ENCODE measurements around the gene CEBPZOS. TPM values are rescaled to one million over a fixed set of nuclear protein-coding genes. Genes with fewer than 3 reads are reported as not detected.
"Not testable (repeated sequence)": the region's sequence is repeated elsewhere in the genome, so short reads cannot be mapped to it uniquely, and the experiment has no call there.

The CEBPZOS gene
- total RNA-seq, 4 donors from 2014 or later, result 16.3 to 33.6 (median 20.1) TPM

DNA sequence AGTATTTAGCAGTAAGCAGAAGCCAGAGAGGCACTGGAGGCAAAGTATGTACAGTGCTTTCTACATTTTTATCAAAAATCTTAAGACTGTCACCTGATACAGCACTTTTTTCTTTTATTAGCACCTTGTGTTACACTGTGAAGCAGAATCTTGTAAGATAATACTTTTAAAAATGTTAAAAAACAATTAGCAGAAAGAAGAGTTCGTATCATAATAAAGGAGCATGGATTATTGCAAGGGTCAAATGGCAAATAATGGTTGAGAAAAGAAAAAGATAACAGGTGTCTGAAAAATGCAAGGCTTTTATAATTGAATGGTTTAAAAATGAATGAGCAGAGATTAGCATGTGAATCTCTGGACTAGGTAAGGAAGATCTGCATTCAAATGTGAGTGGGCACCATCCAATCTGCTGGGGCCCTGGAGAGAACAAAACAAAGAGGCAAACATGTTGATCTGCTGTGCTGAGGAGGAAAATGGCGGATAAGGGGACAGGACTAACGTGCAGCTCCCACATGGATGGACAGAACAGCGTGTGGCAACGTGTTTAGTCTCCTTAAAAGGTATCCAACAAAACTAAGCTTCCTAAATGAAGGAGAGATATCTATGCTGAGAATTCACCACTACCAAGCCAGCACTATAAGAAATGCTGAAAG is 9.5 kb downstream of the CEBPZOS start:
- TF ChIP-seq, protein P1, sequence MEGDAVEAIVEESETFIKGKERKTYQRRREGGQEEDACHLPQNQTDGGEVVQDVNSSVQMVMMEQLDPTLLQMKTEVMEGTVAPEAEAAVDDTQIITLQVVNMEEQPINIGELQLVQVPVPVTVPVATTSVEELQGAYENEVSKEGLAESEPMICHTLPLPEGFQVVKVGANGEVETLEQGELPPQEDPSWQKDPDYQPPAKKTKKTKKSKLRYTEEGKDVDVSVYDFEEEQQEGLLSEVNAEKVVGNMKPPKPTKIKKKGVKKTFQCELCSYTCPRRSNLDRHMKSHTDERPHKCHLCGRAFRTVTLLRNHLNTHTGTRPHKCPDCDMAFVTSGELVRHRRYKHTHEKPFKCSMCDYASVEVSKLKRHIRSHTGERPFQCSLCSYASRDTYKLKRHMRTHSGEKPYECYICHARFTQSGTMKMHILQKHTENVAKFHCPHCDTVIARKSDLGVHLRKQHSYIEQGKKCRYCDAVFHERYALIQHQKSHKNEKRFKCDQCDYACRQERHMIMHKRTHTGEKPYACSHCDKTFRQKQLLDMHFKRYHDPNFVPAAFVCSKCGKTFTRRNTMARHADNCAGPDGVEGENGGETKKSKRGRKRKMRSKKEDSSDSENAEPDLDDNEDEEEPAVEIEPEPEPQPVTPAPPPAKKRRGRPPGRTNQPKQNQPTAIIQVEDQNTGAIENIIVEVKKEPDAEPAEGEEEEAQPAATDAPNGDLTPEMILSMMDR (IDR thresholded peaks at IDR 0.05), result no peak
- TF ChIP-seq POLR2AphosphoS5 (IDR thresholded peaks at IDR 0.05), result no peak
- TF ChIP-seq EP300 (IDR thresholded peaks at IDR 0.05), result no peak
- no peak for TF ChIP-seq POLR2A (IDR thresholded peaks at IDR 0.05)
- no peaks in the 10 kb centered on the region for H3K4me1 ChIP-seq
- H3K9me3 ChIP-seq, result peaks cover 6% of the 10 kb centered on the region
- no peak overlapping the region for H3K4me3 ChIP-seq
- H3K27me3 ChIP-seq, result no peaks in the 10 kb centered on the region
- H3K27ac ChIP-seq, result no peak overlapping the region
- 93% methylated on average over 5 of the region's 5 CpGs for WGBS
- H3K36me3 ChIP-seq, result peaks cover 99% of the 10 kb centered on the region
- no peak for DNase-seq (ENCODE audit: low spot score in 2 of 2)

DNA sequence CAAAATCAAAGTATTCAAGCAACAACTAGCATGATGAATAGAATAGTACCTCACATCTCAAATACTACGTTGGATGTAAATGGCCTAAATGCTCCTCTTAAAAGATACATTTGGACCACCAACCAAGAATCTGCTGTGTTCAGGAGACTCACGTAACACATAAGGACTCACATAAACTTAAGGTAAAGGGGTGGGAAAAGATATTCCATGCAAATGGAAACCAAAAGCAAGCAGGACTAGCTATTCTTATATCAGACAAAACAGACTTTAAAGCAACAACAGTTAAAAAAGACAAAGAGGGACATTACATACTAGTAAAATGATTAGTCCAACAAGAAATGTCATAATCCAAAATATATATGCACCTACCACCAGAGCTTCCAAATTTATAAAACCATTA is 10.5 kb downstream of the CEBPZOS start:
- 97% methylated on average over 2 of the region's 2 CpGs for WGBS
- not testable (repeated sequence) for H3K4me1 ChIP-seq; H3K27ac ChIP-seq; H3K9me3 ChIP-seq; DNase-seq (ENCODE audit: low spot score in 2 of 2); H3K27me3 ChIP-seq; H3K4me3 ChIP-seq
- H3K36me3 ChIP-seq, result peaks cover 99% of the 10 kb centered on the region

DNA sequence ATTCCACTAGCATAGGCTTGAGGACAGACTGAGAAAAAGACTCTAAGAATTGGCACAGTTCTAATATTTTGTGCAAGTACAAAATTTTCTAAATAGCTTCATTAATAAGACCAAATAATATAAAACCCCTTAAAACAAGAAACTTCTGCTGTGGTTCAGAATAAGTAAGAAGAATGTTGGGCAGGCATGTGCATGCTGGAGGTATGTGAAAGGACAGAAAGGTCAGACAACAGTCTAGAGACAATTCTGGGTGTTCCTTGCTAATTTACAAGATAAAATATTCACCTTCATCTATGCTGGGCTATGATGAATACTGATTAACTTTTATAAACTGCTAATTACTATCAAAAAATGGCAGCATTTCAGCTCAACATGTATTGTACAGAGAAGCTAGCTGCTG is 14.9 kb downstream of the CEBPZOS start:
- Histone ChIP-seq H3K9me3 (peaks cover 3% of the 10 kb centered on the region), H3K36me3 (peaks cover 94% of the 10 kb centered on the region), H3K27me3 (no peaks in the 10 kb centered on the region), H3K4me3 (no peak overlapping the region), H3K27ac (no peak overlapping the region), H3K4me1 (no peaks in the 10 kb centered on the region)
- DNase-seq (ENCODE audit: low spot score in 2 of 2), result no peak
- TF ChIP-seq POLR2AphosphoS5 (IDR thresholded peaks at IDR 0.05) (no peak), POLR2A (IDR thresholded peaks at IDR 0.05) (no peak), EP300 (IDR thresholded peaks at IDR 0.05) (no peak)
- TF ChIP-seq, protein P1 (IDR thresholded peaks at IDR 0.05), result no peak

DNA sequence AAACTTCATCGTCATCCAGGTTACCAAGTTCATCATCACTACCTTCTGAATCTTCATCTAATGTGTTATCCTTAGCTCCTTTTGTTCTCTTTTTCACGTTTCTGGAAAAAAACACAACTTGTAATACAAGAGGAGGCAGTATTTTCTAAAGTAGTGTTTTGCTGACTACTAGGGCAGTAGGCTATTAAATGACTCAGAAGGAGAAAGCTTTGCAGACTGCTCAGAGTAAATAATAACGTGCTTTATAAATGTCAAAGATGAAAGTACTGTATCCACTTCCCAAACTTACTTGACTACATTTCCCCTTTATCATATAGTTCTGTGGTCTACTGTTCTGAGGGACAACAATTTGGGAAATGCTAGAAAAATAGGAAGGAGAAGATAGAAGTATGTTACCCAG is 15.6 kb downstream of the CEBPZOS start:
- Histone ChIP-seq H3K9me3 (peaks cover 3% of the 10 kb centered on the region), H3K27me3 (no peaks in the 10 kb centered on the region), H3K36me3 (peaks cover 92% of the 10 kb centered on the region), H3K4me1 (no peaks in the 10 kb centered on the region), H3K4me3 (no peak overlapping the region), H3K27ac (no peak overlapping the region)
- TF ChIP-seq POLR2AphosphoS5 (IDR thresholded peaks at IDR 0.05) (no peak), POLR2A (IDR thresholded peaks at IDR 0.05) (no peak), EP300 (IDR thresholded peaks at IDR 0.05) (no peak)
- TF ChIP-seq, protein P1 (IDR thresholded peaks at IDR 0.05), result no peak
- 74% methylated on average over 3 of the region's 3 CpGs for WGBS
- DNase-seq (ENCODE audit: low spot score in 2 of 2), result no peak

DNA sequence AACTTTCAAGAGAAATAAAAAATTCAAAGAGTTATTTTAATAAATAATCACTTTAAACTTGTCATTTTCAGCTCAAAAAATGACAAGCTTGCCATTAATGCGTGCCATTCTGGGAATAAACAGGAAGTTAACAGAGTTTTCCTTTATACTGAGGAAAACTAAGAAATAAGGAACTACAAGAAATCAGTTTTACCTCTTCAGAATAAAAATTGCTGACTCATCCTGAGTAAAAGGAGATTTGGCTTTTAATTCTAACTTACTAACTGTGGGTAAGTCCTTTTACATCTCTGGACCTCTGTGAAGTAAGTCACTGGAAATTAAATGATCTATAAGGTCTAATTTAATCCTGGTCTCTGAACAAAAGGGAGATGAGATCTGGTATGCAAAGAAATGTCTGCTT is 19.0 kb downstream of the CEBPZOS start:
- 90% methylated on average over 1 of the region's 1 CpG for WGBS
- DNase-seq (ENCODE audit: low spot score in 2 of 2), result no peak
- no peak overlapping the region for H3K4me3 ChIP-seq
- no peak for TF ChIP-seq POLR2A (IDR thresholded peaks at IDR 0.05)
- TF ChIP-seq, protein P1 (IDR thresholded peaks at IDR 0.05), result no peak
- no peak for TF ChIP-seq EP300 (IDR thresholded peaks at IDR 0.05)
- no peak for TF ChIP-seq POLR2AphosphoS5 (IDR thresholded peaks at IDR 0.05)
- peaks cover 73% of the 10 kb centered on the region for H3K36me3 ChIP-seq
- H3K9me3 ChIP-seq, result no peaks in the 10 kb centered on the region
- peaks cover 14% of the 10 kb centered on the region for H3K4me1 ChIP-seq
- no peaks in the 10 kb centered on the region for H3K27me3 ChIP-seq
- H3K27ac ChIP-seq, result no peak overlapping the region

DNA sequence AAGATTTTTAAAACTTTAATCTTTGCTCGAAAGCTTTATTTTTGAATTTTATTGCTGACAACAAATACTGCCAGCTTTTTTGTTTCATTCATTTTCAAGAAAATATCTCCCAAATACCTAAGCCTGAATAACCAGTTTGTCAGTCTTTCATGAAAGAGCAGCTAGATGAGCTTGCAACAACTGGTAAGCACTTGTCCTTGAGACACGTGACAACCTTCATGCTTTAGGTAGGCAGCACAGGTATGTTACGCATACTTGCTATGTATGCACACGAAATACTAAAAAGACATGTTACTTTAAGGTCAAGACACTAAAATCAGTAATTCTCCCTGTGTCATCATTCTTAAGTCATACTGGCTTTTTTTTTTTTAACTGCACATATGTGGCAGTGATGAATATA is 22.8 kb downstream of the CEBPZOS start:
- H3K27ac ChIP-seq, result peak overlapping the region; percentile 45
- H3K4me1 ChIP-seq, result peaks cover 14% of the 10 kb centered on the region
- H3K27me3 ChIP-seq, result no peaks in the 10 kb centered on the region
- TF ChIP-seq POLR2A (IDR thresholded peaks at IDR 0.05) (no peak), EP300 (IDR thresholded peaks at IDR 0.05) (no peak), POLR2AphosphoS5 (IDR thresholded peaks at IDR 0.05) (no peak)
- TF ChIP-seq, protein P1 (IDR thresholded peaks at IDR 0.05), result no peak
- peaks cover 68% of the 10 kb centered on the region for H3K36me3 ChIP-seq
- WGBS, result 49% methylated on average over 4 of the region's 4 CpGs
- no peaks in the 10 kb centered on the region for H3K9me3 ChIP-seq
- DNase-seq (ENCODE audit: low spot score in 2 of 2), result no peak
- H3K4me3 ChIP-seq, result no peak overlapping the region

All from suprapubic skin (tissue), 4 donors.